Osteocyte (in vitro differentiated cells): ENCODE results near the gene HAND1. TPM values are rescaled to one million over a fixed set of nuclear protein-coding genes. Genes with fewer than 3 reads are reported as not detected.

ENCODE experiments used
- DNase-seq: peaks from one replicate; pipeline ENCODE4 v3.0.0; 2021; ENCODE audit warnings: mixed read lengths; ENCODE audit not compliant: unreplicated experiment; ENCODE audit errors: extremely low spot score
- H3K27ac Mint-ChIP-seq: one replicate; pipeline ENCODE4 v1.8.0; 2021; ENCODE audit warnings: mild to moderate bottlenecking, mixed read lengths; ENCODE audit not compliant: unreplicated experiment
- H3K27me3 Mint-ChIP-seq: one replicate; pipeline ENCODE4 v1.8.0; 2021; ENCODE audit warnings: mixed read lengths; ENCODE audit not compliant: unreplicated experiment
- H3K36me3 Mint-ChIP-seq: one replicate; pipeline ENCODE4 v1.8.0; 2021; ENCODE audit warnings: mixed read lengths; ENCODE audit not compliant: unreplicated experiment
- H3K4me1 Mint-ChIP-seq: one replicate; pipeline ENCODE4 v1.8.0; 2021; ENCODE audit warnings: mixed read lengths; ENCODE audit not compliant: unreplicated experiment
- H3K4me3 Mint-ChIP-seq: one replicate; pipeline ENCODE4 v1.8.0; 2021; ENCODE audit warnings: mild to moderate bottlenecking, moderate library complexity, mixed read lengths; ENCODE audit not compliant: unreplicated experiment
- H3K9me3 Mint-ChIP-seq: one replicate; pipeline ENCODE4 v1.8.0; 2021; ENCODE audit warnings: mixed read lengths; ENCODE audit not compliant: unreplicated experiment
- CTCF ChIP-seq: fragments of 200-600 bp; sonication (generic); IDR thresholded peaks from 2 replicates; pipeline ENCODE4 v1.5.0; 2021; ENCODE audit warnings: antibody characterized with exemption, mild to moderate bottlenecking, moderate library complexity
- total RNA-seq: library from RNA; stranded (reverse); gene quantifications from 2 replicates; pipeline ENCODE4 v1.2.1, GENCODE V29; 2021

HAND1 gene
- total RNA-seq, 1 donor from 2014 or later: not detected

GRCh38 chr5:154428208-154428607 is 49.8 kb downstream of the HAND1 start:
- no peak for TF ChIP-seq CTCF
- no peak overlapping the region for H3K4me3 Mint-ChIP-seq
- H3K27ac Mint-ChIP-seq: no peak overlapping the region
- H3K36me3 Mint-ChIP-seq: peaks cover 2% of the 10 kb centered on the region
- peaks cover 8% of the 10 kb centered on the region for H3K9me3 Mint-ChIP-seq
- no peaks in the 10 kb centered on the region for H3K27me3 Mint-ChIP-seq
- no peak for DNase-seq
- H3K4me1 Mint-ChIP-seq: no peaks in the 10 kb centered on the region

Other genes starting within 250 kb of the HAND1 start
- 45.9 and 53.2 TPM in 2 replicates for gene SAP30L, start 32.2 kb downstream of the HAND1 start, total RNA-seq